GM21786 (cell line): Measurements from ENCODE around the gene CNIH2.
"Not testable (repeated sequence)": the region's sequence is repeated elsewhere in the genome, so short reads cannot be mapped to it uniquely, and the experiment has no call there.

Experiments used
- ATAC-seq: cut with Tn5 transposase; IDR thresholded peaks from one replicate; pipeline ENCODE4 v1.9.1; 2021; ENCODE audit not compliant: unreplicated experiment

CNIH2 gene

DNA sequence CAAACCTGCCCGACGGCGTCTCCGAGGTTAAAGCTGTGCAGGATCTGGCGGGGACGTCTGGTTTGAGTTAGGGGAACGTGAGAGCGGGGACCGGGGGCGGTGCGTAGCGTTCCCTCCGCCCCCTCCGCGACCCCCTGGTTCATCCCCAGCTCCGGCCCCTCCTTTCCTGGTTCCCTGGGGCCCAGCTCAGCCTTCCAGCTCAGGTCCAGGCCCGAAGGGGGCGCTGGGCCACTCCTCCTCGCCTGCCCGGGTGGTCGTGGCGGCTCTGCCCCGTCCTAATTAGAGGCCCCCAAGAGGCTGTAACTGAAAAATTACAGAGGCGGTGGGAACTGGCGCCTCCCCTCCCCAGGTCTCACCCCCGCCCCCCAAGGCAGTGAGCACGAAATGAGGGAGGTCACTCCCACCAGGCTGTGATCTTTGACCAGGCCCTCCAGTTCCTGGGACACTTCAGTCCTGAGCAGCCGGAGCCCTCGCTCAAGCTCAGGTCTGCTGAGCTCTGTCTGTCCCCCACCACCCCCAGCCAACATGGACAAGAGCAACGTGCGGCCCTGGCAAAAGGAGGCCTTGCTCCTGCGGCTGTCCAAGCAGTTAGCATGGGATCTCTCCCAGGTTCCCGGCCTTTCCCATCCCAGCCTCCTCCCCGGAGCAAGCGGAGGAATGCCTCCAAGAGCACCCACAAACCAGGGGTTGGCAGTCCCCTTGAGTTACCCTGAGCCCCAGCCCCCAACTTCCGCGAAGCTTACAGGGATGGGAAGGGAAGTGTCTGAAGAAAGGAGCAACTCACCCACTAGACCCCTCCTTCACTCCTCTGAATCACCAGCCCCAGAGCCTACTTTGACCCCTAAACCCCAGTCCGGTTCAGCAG is 35.6 kb downstream of the CNIH2 start:
- no peak for ATAC-seq

DNA sequence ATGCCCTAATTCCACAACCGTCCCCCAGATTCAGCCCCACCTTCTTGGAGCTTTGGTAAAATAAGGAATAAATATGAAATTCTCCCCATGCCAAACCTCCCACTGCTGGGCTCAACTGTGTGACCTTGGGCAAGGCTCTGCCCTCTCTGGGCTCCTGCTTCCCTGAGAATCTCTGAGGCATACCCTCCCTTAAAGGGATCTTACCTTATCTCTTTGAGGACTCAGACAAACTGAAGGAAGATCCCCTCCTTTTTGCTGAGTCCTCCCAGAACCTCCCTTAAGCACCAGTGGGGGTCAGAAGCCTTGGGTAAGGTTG is 36.2 kb downstream of the CNIH2 start:
- ATAC-seq: no peak

DNA sequence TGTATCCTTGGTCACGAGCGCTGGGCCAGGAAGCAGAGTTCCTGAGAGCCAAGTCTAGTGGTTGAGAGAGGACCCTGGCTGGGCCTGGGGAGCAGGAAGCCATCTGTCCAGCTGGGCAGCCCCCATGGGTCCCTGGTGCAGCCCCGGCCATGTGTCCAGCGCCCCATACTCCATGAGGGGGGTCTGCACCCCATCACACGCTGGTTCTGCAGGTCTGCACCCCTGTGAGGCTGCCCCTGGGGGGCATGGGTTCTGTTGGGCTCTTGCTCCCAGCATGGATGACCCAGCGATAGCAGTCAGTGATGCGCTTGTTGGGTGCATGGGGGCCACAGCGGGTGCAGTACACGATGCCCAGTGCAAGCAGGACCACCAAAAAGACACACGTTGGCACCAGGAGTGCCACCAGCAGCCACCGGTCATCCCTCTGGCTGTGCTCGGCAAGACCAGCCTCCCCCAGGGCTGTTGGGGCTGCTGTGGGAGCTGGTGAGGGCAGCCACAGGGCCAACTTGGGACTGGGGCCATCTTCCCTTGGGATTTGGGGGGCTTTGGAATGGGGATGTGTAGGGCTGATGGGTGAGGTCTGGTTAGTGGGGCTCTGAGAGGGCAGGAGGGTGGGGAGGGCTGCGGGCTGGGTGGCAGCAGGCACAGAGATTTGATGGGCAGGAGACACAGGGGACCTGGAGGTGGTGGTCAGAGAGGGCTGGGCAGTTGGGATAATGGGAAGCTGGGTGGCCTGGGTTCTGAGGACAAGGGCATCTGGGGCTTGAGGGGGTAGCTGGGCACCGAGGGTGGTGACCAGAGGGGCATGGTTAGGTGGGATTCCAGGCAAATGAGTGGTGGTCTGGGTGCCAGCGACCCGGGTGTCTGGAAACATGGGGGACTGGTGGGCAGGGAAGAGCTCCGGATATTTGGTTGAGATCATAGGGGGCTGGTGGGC is 36.9 kb downstream of the CNIH2 start:
- no peak for ATAC-seq

- no peak for ATAC-seq
These were observed 37.5 kb downstream of the CNIH2 start for GRCh38 chr11:66315498-66315885.

DNA sequence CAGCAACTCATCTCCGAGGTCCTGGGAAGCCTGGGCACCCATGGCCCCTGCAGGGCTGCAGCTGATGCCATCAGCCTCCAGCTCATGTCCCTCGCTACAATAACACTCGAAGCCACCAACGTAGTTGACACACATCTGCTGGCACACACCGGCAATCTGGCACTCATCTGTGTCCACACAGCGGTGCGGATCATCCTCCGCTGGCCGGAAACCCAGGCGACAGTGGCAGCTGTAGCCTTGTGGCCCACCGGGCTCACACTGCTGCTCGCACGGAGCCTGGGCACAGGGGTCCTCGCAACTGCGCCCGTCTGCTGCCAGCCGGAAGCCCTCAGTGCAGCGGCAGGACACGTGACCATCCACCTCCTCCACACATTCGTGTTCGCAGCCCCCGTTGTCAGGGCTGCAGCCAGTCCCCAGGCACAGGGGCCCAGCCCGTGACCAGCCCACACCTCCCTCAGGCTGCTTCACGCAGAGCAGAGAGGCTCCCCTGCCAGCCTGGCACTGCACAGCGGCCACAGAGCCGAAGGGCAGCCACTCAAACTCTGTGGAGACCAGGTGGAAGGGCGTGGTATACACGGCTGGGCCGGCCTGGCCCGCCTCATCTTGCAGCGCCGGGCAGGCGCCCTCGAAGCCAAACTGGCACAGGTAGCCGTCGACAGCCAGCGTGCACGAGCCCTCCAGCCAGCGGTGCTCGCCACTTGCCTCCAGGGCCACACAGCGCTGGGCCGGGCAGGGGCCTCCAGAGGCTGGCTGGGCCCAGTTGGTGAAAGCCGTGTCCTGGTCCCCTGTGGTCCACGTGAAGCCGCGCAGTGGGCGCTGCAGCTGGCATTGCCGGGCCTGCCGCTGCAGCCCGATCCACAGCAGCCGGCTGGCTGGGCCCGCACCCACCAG is 38.2 kb downstream of the CNIH2 start:
- no peak for ATAC-seq

DNA sequence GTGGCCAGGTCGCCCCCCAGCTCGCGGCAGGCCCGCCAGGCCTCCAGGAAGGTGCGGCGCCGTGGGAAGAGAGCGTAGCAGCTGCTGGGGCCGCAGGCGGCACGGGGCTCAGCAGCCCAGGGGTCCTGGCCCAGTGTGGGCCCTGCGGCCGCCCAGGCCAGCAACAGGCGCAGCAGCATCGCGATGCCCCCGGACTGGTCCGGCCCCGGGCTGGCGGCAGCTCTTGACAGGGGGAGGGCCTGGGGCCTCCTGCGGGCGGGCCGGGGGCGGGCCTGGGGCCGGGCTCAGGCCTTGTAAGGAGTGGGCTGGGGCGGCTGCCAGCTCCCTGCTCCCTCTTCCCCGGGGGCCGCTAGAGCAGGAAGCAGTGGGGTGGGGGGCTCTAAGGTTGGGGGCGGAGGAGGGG is 38.9 kb downstream of the CNIH2 start, which contains the start of gene CD248:
TSS of gene CD248 (minus strand) at position 196 of the 403 bp plus-strand sequence. CDS start at position 179, 17 bp downstream.
- ATAC-seq: no peak

DNA sequence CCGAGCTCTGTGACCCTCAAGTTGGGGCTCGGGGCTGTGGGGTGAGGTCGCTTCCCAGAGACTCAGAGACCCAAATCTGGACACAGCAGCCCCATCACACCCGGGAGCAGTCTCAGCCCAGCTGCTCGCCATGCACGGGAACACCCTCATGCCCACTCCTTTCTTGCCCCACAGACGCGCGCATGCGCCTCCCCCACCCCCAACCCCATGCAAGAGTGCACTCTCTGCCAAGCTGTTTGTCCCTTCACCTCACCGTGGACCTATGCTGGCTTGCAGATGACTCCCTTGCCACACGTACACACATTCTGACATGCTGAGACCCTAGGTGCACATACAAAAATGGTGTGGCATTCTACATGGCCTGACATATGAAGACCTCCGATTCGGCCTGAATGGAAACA is 39.3 kb downstream of the CNIH2 start:
- ATAC-seq: no peak

- ATAC-seq: no peak
These were observed 40.0 kb downstream of the CNIH2 start for GRCh38 chr11:66317723-66318599.

GRCh38 chr11:66318600-66318970 is 40.6 kb downstream of the CNIH2 start:
- no peak for ATAC-seq

DNA sequence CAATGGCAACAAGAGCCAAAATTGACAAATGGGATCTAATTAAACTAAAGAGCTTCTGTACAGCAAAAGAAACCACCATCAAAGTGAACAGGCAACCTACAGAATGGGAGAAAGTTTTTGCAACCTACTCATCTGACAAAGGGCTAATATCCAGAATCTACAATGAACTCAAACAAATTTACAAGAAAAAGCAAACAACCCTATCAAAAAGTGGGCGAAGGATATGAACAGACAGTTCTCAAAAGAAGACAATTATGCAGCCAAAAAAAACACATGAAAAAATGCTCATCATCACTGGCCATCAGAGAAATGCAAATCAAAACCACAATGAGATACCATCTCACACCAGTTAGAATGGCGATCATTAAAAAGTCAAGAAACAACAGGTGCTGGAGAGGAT is 42.3 kb downstream of the CNIH2 start:
- not testable (repeated sequence) for ATAC-seq

GRCh38 chr11:66320748-66321147 is 42.8 kb downstream of the CNIH2 start:
- not testable (repeated sequence) for ATAC-seq

GRCh38 chr11:66321606-66322005 is 43.6 kb downstream of the CNIH2 start:
- ATAC-seq: no peak

GRCh38 chr11:66322732-66323427 is 44.9 kb downstream of the CNIH2 start:
- ATAC-seq: no peak

- ATAC-seq: no peak
These were observed 45.7 kb downstream of the CNIH2 start for GRCh38 chr11:66323684-66324083.

DNA sequence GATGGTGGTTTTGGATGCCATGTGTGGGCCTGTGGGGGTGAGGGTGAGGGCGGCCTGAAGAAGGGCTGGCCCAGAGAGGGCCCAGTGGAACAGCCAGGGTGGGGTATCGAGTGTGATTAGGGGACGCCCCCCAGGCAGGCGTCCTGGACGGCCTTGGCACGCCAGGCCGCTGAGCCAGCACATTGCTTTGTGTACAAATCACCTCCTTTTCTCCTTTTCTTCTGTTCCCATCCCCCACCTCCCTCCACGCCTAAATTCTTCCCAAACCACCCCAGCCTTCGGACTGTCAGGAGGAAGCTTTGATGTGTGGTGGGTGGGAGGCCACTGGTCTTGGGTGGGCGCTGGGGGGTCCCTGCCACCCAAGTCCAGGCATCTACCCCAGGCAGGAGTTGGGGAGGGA is 46.7 kb downstream of the CNIH2 start:
- no peak for ATAC-seq

DNA sequence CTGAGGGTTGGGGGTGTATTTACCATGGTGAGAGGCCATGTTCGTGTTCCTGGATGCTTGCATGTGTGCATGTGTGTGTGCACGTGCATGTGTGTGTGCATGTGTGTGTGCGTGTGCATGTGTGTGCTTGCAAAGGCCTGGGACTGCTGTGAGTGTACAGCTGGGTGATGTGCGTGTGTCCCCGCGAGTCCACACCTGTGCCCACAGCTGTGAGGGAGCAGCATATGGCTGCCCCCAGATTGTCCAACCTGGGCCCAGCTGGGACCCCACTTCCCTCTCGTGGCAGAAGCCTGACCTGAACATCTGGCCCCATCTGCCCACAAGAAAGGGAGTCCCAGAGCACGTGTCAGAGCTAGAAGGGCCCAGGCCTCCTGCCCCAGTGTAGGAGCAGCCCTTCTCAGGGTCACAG is 47.3 kb downstream of the CNIH2 start:
- ATAC-seq: no peak

- ATAC-seq: no peak
These were observed 48.5 kb downstream of the CNIH2 start for GRCh38 chr11:66326261-66327111.
